D721Med (cell line): Measurements from ENCODE around the gene TRAF4.
"Not testable (repeated sequence)": the region's sequence is repeated elsewhere in the genome, so short reads cannot be mapped to it uniquely, and the experiment has no call there.

Experiments used
- DNase-seq: peaks from one replicate; pipeline ENCODE4 v3.0.0; 2011; ENCODE audit warnings: low spot score; ENCODE audit not compliant: insufficient read length
- FAIRE-seq: peaks from 2 replicates; lab custom pipeline; 2011; peaks lifted over from hg19 to GRCh38; lab: Jason Lieb, UNC
- CTCF ChIP-seq: IDR thresholded peaks from 2 replicates; pipeline ENCODE4 v1.5.1; 2012; ENCODE audit warnings: mild to moderate bottlenecking, control low read depth; ENCODE audit not compliant: insufficient read depth; ENCODE audit errors: missing control alignments

TRAF4 gene

GRCh38 chr17:28773736-28774135 is 29.9 kb downstream of the TRAF4 start:
- FAIRE-seq, result no peak
- TF ChIP-seq CTCF, result no peak
- DNase-seq, result no peak

DNA sequence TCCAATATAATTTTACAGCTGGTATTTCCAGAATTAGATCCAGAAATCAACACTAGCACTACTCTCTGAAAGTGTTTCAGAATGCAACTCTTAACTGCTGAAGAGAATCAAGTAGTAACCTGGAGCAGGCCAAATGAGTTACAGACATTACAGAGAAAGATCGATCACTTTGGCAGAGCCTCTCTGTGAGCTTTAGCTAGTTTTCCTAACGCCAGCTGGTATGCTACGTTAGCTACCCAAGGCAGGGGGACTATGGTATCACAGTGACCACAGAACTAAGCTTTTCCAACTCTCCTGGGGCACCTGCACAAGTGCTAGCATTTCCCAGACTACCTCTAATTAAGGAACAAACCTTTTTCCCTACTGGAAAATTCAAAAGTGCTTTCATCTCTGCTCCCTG is 30.4 kb downstream of the TRAF4 start:
- TF ChIP-seq CTCF, result no peak
- DNase-seq (no peak), FAIRE-seq (no peak)

DNA sequence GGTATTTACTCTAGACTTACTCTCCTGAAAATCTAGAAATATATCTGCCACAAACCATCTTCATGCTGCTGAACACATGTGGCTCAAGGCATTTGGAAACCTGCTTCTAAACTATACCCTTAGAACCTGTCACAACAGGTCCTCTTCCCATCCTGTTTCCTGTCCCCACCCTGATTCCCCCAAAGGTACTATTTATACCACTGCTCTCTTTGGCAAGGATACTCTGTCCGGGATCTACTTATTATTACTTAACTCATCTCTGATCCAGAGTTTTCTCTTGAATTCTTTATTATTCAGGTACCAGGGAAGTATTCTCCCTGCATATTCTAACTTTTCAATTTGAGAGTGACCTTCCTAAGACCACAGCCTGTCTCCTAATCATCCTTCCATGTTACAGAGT is 33.4 kb downstream of the TRAF4 start:
- DNase-seq, result no peak
- TF ChIP-seq CTCF, result no peak
- FAIRE-seq, result no peak

GRCh38 chr17:28779601-28780000 is 35.8 kb downstream of the TRAF4 start:
- not testable (repeated sequence) for DNase-seq, FAIRE-seq

DNA sequence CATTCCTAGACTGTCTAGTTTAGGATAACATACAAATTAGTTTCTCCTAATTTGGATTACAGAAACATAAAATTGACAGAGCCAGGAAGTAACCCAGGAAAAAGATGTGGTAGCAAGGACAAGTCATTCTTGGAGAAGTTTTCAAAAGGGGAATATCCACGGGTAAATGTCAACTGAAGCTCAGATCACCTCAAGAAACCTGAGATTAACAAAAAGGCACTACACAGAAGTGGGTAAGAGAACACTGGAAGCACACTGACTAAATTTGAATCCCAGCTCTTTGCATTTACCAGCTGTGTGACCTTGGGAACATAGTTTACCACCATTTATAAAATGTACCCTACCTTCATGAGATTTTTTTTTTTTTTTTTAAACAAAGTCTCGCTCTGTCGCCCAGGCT is 39.4 kb downstream of the TRAF4 start:
- FAIRE-seq, result no peak
- no peak for DNase-seq
- no peak for TF ChIP-seq CTCF

- no peak for FAIRE-seq
- no peak for DNase-seq
- no peak for TF ChIP-seq CTCF
Measured at GRCh38 chr17:28788100-28788499, 44.3 kb downstream of the TRAF4 start.

- FAIRE-seq (no peak), DNase-seq (no peak)
- no peak for TF ChIP-seq CTCF
Measured at GRCh38 chr17:28792877-28793661, 49.3 kb downstream of the TRAF4 start.

GRCh38 chr17:28794846-28795441 is 51.1 kb downstream of the TRAF4 start:
- not testable (repeated sequence) for FAIRE-seq, DNase-seq
